Measurements from ENCODE around the gene TMPRSS12.
A peak's percentile ranks its signal among the peaks of the same experiment; 100 is the strongest.
"Not testable (repeated sequence)": the region's sequence is repeated elsewhere in the genome, so short reads cannot be mapped to it uniquely, and the experiment has no call there.

The TMPRSS12 gene

GRCh38 chr12:50862316-50862715 lies 19.6 kb downstream of the TMPRSS12 start:
- no peak for DNase-seq

- DNase-seq = no peak
Observed at GRCh38 chr12:50865266-50865665, 22.5 kb downstream of the TMPRSS12 start.

- DNase-seq = not testable (repeated sequence)
Observed at GRCh38 chr12:50868881-50869280, 26.2 kb downstream of the TMPRSS12 start.

DNA sequence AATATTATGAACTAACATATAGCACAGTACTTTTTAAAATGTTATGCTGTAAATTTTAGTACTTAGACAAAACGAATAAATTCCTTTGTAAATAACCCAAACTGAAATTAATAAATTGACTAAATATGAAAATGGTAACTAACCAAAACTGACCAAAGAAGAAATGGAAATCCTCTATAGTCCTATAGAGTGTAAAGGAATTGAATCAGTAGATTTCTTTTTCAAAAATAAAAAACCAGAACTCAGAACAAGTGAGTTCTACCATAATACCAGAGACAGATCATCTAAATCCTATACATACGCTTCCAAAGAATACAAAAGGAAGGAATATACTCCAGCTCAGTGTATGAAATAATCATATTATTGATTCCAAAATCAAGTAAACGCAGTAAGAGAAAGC lies 39.8 kb downstream of the TMPRSS12 start:
- no peak for DNase-seq

DNA sequence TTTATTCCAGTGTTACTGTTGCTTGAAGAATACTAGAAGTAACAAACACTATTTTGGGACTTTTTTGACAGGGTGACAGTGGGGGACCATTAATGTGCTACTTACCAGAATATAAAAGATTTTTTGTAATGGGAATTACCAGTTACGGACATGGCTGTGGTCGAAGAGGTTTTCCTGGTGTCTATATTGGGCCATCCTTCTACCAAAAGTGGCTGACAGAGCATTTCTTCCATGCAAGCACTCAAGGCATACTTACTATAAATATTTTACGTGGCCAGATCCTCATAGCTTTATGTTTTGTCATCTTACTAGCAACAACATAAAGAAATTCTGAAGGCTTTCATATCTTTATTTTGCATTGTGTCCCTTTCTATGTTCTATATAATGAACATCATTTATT lies 44.5 kb downstream of the TMPRSS12 start:
- DNase-seq = no peak

DNA sequence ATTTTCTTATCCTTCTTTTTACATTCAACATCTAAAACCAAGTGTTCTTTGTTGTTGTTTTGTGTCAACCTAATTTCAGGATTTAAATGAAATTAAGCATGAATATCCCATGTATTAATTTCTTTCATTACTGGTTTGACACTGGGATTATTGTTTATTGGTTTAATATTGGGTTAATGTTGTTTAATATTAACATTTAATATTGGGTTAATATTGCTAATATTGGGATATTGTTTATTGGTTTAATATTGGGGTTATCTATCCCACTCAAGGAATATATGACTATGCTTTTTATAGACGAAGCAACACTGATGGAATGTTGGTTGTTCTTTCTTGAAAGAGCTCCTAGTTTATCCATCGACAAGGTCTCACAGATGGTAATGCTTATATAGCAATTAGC lies 45.9 kb downstream of the TMPRSS12 start:
- no peak for DNase-seq

GRCh38 chr12:50894241-50894640 lies 51.5 kb downstream of the TMPRSS12 start:
- DNase-seq = no peak

- no peak for DNase-seq
Observed at GRCh38 chr12:50901685-50902113, 59.0 kb downstream of the TMPRSS12 start.

DNA sequence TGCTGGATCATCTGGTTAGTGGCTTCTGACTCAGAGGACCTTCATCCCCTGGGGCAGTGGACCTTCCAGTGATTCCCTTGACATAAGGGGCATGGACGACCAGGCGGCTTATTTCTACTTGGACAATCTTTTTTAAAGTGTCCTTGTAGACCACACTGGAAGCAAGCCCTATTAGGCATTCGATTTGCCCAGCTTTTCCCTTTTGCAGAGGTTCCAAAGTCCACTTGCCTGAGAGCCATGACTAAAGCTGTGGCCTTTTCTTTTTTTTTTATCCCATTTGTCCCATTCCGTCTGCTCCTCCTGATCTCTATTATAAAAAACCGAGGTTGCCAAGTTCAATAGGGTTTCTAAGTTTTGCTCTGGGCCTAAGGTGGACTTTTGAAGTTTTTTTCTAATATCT lies 65.8 kb downstream of the TMPRSS12 start:
- not testable (repeated sequence) for DNase-seq

DNA sequence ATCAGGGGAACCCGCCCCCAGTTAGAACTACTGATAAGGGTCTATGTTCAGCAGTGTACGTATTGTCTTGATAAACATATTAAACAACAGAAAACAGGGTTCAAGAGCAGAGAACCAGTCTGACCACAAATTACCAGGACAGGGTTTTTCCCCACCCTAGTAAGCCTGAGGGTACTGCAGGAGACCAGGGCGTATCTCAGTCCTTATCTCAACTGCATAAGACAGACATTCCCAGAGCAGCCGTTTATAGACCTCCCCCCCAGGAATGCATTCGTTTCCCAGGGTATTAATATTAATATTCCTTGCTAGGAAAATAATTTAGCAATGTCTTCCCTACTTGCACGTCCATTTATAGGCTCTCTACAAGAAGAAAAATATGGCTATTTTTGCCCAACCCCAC lies 69.6 kb downstream of the TMPRSS12 start:
- DNase-seq = not testable (repeated sequence)

GRCh38 chr12:50913224-50913623 lies 70.5 kb downstream of the TMPRSS12 start:
- DNase-seq = no peak

GRCh38 chr12:50914872-50915484 lies 72.3 kb downstream of the TMPRSS12 start:
- DNase-seq = no peak

DNA sequence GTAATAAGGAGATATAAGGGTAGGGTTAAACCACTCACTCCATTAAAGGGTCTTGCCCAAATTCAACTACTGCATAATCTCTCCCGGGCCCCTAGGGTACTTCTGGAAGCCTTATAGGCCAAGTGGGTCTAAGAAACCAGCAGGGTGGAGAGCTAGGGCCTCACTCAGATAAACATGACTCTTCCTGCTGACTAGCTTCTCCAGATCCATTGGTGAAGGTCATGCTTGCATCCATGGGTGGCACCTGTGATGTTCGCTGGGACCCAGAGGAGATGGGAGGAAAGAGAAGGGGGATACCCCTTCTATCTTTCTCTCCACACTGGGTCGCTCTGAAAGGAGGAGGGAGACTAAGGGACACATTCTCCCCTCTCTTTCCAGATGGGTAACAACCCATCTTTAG lies 73.6 kb downstream of the TMPRSS12 start:
- DNase-seq = no peak

DNA sequence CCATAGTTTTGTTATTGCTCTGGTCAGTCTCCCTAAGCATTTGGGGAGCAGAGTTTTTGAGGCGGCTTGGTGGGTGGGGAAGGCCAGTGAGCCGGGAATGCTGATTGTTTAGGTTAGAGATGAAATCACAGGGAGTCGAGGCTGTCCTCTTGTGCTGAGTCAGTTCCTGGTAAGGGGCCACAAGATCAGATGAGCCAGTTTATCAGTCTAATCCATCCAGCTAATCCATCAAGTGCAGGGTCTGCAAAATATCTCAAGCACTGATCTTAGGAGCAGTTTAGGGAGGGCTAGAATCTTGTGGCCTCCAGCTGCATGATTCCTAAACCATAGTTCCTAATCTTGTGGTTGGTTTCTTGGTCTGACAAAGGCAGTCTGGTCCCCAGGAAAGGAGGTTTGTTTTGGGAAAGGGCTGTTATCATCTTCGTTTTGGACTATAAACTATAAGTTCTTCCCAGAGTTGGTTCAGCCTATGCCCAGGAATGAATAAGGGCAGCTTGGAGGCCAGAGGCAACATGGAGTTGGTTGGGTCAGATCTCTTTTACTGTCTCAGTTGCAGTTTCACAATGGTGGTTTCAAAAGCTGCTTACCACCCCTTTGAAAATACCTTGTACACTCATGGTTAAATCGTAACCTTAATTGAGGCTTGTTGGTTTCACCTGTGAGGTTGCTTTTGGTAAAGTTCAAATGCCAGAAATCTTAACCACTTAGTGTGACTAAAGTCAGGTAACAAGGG lies 76.0 kb downstream of the TMPRSS12 start:
- DNase-seq = no peak

- no peak for DNase-seq
Observed at GRCh38 chr12:50922820-50923219, 80.1 kb downstream of the TMPRSS12 start.

DNA sequence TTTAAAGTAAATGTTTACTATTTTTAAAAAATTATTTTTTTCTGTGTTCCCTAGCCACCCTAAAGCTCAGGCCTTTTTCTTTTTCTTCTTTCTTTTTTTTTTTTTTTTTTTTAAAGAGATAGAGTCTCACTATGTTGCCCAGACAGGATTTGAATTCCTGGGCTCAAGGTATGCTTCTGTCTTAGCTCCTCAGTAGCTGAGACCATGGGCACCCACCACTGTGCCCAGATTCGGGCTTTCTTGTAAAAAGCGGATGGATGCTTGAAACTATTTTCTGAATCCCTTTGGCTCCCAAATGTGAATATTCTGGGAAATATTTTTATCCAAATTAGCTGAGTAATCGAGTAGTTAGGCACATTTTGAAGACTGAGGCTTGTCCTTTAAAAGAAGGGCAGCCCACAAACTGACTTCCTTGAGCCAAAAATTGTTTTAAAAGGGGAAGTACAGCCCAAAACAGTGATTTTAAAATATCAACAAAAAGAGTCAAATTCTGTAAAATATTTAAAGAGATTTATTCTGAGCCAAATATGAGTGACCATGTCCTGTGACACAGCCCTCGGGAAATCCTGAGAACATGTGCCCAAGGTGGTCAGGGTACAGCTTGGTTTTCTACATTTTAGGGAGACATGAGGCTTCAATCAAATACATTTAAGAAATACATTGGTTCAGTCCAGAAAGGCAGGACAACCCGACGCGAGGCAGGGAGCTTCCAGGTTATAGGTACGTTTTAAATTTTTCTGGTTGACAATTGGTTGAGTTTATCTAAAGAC lies 80.8 kb downstream of the TMPRSS12 start:
- DNase-seq = no peak

DNA sequence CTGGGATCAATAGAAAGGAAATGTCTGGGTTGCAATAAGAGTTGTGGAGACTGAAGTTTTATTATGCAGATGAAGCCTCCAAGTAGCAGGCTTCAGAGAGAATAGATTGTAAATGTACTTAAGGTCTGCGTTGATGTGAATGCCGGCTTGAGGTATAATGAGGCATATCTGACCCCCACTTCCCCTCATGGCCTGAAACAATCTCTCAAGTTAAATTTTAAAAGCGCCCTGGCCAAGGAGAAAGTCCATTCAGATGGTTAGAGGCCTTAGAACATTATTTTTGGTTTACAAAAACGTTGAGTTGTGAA lies 81.4 kb downstream of the TMPRSS12 start:
- DNase-seq = no peak

GRCh38 chr12:50924439-50925341 lies 82.0 kb downstream of the TMPRSS12 start:
- DNase-seq = peak; percentile 46

GRCh38 chr12:50925342-50925651 lies 82.6 kb downstream of the TMPRSS12 start:
- DNase-seq = peak; percentile 16

DNA sequence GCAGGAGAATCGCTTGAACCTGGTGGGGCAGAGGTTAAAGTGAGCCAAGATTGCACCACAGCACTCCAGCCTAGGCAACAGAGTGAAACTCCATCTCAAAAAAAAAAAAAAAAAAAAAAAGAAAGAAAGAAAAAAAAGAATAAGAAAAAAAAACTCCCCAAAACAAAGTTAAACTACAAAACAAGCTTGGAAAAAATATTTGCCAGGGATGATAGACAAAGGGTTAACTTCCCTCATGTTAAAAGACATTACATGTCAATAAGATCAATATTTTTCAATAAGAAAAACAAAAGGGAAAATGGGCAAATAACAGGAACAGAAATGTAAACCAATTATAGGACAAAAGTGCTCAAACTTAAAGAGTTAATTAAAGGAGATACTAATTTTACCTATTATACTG lies 83.2 kb downstream of the TMPRSS12 start:
- no peak for DNase-seq

GRCh38 chr12:50926415-50926814 lies 83.7 kb downstream of the TMPRSS12 start:
- DNase-seq = no peak

- not testable (repeated sequence) for DNase-seq
Observed at GRCh38 chr12:50926932-50927331, 84.2 kb downstream of the TMPRSS12 start.

DNA sequence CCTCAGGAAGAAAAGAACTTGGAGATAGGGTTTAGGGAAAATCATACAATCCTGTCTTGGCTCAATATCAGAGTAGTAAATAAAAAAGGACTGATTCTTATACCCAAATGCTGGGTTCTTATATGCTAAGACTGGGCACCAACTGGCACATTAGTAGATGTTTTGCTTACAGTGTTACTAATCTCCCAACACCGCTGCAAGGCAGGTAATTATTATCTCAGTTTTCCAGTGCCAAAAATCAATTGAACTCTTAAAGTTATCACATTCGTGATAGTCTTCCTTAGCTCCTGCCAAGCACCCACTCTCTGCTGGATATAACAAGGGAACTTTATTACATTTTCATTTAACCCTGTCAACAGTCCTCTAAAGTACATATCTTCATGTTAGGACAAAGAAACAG lies 84.6 kb downstream of the TMPRSS12 start:
- no peak for DNase-seq

Data from activated gamma-delta T cell treated with Interleukin-2 at 50 U/mL for 16 hours (primary cell).